ENCODE results near the gene CAMK2G. TPM values are rescaled to one million over a fixed set of nuclear protein-coding genes. Genes with fewer than 3 reads are reported as not detected.

CAMK2G gene
- total and polyA plus RNA-seq, 9 donors, result 9.8 to 42.9 (median 16.7) TPM

GRCh38 chr10:73850211-73850610, 24.1 kb downstream of the CAMK2G start:
- peak in 1 of 5 donors; percentile 49 for DNase-seq
- Histone ChIP-seq H3K4me3 (no peak overlapping the region), H3K27ac (peak overlapping the region; percentile 43 to 61), H3K27me3 (no peaks in the 10 kb centered on the region), H3K9me3 (no peaks in the 10 kb centered on the region), H3K4me1 (ENCODE audit: insufficient read depth) (peaks cover 1% of the 10 kb centered on the region), H3K36me3 (no peaks in the 10 kb centered on the region)
- intact Hi-C loops (cut with DNase I), result no loop called here
- TF ChIP-seq POLR2A (IDR thresholded peaks at IDR 0.05) (no peak), CTCF (IDR thresholded peaks at IDR 0.05) (no peak), EP300 (IDR thresholded peaks at IDR 0.05) (no peak)
- 60 to 78% (median 67%) methylated on average over 8 of the region's 8 CpGs for WGBS, 3 donors

GRCh38 chr10:73848821-73849489, 25.4 kb downstream of the CAMK2G start:
- Histone ChIP-seq H3K4me3 (no peak overlapping the region), H3K27ac (no peak overlapping the region), H3K27me3 (no peaks in the 10 kb centered on the region), H3K4me1 (ENCODE audit: insufficient read depth) (peaks cover 1% of the 10 kb centered on the region), H3K9me3 (no peaks in the 10 kb centered on the region), H3K36me3 (no peaks in the 10 kb centered on the region)
- peak; percentile 73 to 89 (median 87) for DNase-seq
- WGBS, 3 donors, result 46 to 50% (median 47%) methylated on average over 17 of the region's 17 CpGs
- TF ChIP-seq POLR2A (IDR thresholded peaks at IDR 0.05) (peak; percentile 14), CTCF (IDR thresholded peaks at IDR 0.05) (peak; percentile 96 to 99 (median 96)), EP300 (IDR thresholded peaks at IDR 0.05) (no peak)
- intact Hi-C loops (cut with DNase I), result loop anchor here in 3 of 4 donors (1.0 to 2.0 kb wide), 3 partner anchors 26 to 32 kb away; no protein-coding TSS in a partner anchor

GRCh38 chr10:73847031-73847430, 27.3 kb downstream of the CAMK2G start:
- peaks cover 1% of the 10 kb centered on the region for H3K4me1 ChIP-seq (ENCODE audit: insufficient read depth)
- WGBS, 3 donors, result 88 to 92% (median 89%) methylated on average over 7 of the region's 7 CpGs
- H3K36me3 ChIP-seq, result no peaks in the 10 kb centered on the region
- no peaks in the 10 kb centered on the region for H3K9me3 ChIP-seq
- H3K27ac ChIP-seq, result no peak overlapping the region
- DNase-seq, result no peak
- TF ChIP-seq EP300 (IDR thresholded peaks at IDR 0.05) (no peak), POLR2A (IDR thresholded peaks at IDR 0.05) (no peak), CTCF (IDR thresholded peaks at IDR 0.05) (no peak)
- intact Hi-C loops (cut with DNase I), result loop anchor here in 1 of 4 donors (1.0 kb wide), 1 partner anchor 33 kb away; no protein-coding TSS in a partner anchor
- H3K27me3 ChIP-seq, result no peaks in the 10 kb centered on the region
- no peak overlapping the region for H3K4me3 ChIP-seq

GRCh38 chr10:73843261-73843660, 31.1 kb downstream of the CAMK2G start:
- no peaks in the 10 kb centered on the region for H3K9me3 ChIP-seq
- H3K36me3 ChIP-seq, result no peaks in the 10 kb centered on the region
- DNase-seq, result no peak
- no peaks in the 10 kb centered on the region for H3K27me3 ChIP-seq
- no peak overlapping the region for H3K4me3 ChIP-seq
- H3K4me1 ChIP-seq (ENCODE audit: insufficient read depth), result no peaks in the 10 kb centered on the region
- TF ChIP-seq POLR2A (IDR thresholded peaks at IDR 0.05) (no peak), EP300 (IDR thresholded peaks at IDR 0.05) (no peak), CTCF (IDR thresholded peaks at IDR 0.05) (no peak)
- no peak overlapping the region for H3K27ac ChIP-seq
- intact Hi-C loops (cut with DNase I), result no loop called here
- 87 to 93% (median 91%) methylated on average over 5 of the region's 5 CpGs for WGBS, 3 donors

Measured in ovary (tissue), 9 donors.